T-helper 1 cell treated with Interleukin-12 subunit alpha and Interleukin-12 subunit beta and Interleukin-4 antibody, amounts not matched to agents 30 ng/mL and 1 ng/mL, for 36 hours (primary cell): Measurements from ENCODE around the gene PAN2. TPM values are rescaled to one million over a fixed set of nuclear protein-coding genes. Genes with fewer than 3 reads are reported as not detected.

Experiments used
- intact Hi-C: fragments of 100-400 bp; cut with micrococcal nuclease; formaldehyde crosslinking; loops from one replicate; pipeline ENCODE4 v1.15.1; 2024
- total RNA-seq: library from RNA; stranded (reverse); gene quantifications from 2 replicates; pipeline ENCODE4 v1.2.3, GENCODE V29; 2022

PAN2 gene, protein sequence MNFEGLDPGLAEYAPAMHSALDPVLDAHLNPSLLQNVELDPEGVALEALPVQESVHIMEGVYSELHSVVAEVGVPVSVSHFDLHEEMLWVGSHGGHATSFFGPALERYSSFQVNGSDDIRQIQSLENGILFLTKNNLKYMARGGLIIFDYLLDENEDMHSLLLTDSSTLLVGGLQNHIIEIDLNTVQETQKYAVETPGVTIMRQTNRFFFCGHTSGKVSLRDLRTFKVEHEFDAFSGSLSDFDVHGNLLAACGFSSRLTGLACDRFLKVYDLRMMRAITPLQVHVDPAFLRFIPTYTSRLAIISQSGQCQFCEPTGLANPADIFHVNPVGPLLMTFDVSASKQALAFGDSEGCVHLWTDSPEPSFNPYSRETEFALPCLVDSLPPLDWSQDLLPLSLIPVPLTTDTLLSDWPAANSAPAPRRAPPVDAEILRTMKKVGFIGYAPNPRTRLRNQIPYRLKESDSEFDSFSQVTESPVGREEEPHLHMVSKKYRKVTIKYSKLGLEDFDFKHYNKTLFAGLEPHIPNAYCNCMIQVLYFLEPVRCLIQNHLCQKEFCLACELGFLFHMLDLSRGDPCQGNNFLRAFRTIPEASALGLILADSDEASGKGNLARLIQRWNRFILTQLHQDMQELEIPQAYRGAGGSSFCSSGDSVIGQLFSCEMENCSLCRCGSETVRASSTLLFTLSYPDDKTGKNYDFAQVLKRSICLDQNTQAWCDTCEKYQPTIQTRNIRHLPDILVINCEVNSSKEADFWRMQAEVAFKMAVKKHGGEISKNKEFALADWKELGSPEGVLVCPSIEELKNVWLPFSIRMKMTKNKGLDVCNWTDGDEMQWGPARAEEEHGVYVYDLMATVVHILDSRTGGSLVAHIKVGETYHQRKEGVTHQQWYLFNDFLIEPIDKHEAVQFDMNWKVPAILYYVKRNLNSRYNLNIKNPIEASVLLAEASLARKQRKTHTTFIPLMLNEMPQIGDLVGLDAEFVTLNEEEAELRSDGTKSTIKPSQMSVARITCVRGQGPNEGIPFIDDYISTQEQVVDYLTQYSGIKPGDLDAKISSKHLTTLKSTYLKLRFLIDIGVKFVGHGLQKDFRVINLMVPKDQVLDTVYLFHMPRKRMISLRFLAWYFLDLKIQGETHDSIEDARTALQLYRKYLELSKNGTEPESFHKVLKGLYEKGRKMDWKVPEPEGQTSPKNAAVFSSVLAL
- total RNA-seq: 32.7 and 44.2 TPM in 2 replicates

DNA sequence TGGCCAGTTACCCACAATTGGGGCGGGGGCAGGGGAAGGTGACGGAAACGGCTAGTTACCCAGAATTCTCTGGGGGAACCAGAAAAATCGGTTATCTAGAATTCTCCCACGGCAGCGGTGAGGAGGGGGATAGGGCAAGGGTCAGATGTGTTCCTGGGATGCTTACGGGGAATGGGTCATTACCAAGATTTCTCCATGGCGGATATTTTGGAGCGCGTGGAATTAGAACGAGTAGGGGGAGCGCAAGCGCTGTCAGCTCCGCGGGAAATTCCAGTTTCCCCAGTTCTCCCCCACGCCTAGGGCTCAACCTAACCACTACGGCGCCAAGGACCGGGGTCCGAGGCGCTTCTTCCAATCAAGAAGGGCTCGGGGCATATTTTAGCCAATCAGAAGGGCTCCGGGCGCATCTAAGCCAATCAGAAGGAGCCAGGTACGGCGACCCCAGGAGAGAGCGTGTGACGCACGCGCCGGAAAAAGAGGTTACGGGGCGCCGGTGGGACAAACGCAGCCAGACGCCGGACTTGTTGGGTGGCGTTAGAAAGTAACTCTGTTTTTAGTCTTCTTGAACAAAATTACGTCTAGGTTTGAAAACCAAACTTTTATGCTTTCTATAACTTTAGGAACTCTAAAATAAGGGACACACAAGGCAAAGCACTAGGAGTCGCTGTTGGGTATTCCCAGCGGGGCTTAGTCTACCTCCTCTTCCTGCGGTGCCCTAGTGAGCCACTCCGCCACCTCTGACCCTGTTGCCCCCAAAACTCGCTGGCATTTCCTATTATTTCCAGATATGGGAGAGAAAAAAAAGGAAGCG is at the start of gene PAN2:
Gene PAN2 (minus strand): TSS at position 322 of the 811 bp plus-strand sequence. CDS start 906 bp downstream, outside the sequence.
- intact Hi-C loops: loop anchor here (1.0 kb wide), 11 partner anchors 18 to 411 kb away; partner anchors contain the start of genes CS, NABP2, SPRYD4 and STAT2

DNA sequence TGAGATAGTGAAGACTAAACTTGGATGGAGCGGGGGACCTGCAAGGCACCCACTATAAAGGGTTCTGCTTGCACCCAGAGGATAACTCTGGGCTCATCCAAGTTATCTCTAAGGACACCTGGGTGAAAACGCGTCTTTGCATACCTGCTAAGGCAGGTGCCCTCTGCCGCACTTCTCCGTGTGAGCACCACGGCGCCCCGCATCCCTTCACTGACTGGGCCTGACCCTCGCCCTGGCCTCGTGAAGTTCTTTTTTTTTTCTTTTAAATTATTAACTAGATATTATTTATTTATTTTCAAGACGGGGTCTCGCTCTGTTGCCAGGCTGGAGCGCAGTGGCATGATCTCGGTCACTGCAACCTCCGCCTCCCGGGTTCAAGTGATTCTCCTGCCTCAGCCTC is 48.8 kb upstream of the PAN2 start:
- intact Hi-C loops: no loop called here

DNA sequence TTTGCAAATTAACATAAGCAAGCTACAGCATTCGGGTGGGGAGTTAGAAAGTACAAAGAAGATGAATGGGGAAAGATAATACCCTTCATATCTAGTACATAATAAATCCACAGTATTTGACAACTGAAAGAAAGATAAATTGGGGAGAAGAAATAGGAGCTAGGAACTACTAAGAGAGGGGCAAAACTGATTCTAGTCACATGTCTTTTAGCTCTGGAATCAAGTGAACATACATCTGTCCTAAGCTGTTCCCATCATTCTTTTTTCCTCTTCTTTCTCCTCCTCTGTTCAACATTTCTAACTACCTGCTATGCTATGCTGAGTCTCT is 44.2 kb upstream of the PAN2 start:
- intact Hi-C loops: no loop called here

DNA sequence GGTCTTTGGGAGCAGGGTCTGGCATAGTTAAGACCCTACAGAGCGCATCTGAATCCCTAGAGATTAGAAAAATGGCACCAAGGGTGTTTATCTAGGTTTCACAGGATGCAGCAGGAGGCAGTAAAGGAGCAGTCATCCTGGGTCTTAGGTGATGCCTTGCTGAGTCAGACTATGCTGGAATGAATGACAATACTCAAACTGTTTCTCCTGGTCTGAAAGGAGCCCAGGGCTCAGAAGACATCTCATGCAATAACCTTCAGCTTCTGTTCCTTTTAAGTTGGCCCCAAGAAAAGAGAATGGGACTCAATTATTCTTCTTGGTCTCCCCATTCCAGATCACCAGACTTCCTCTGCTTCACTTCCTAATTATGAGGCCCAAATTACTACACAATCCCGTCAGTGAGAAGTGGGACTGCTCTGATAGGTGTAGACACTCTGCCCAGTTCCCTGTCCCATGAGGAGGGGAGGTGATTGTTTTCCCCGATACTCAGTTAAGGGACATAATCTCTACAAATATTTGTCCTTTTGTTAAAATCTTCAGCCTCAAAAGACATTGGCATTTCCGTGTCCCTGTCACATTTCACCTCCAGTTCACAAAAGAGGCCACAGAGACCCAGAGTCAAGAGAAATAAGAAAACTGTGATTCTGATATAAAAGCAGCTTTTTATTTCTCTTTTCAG is 43.6 kb upstream of the PAN2 start:
- intact Hi-C loops: no loop called here

DNA sequence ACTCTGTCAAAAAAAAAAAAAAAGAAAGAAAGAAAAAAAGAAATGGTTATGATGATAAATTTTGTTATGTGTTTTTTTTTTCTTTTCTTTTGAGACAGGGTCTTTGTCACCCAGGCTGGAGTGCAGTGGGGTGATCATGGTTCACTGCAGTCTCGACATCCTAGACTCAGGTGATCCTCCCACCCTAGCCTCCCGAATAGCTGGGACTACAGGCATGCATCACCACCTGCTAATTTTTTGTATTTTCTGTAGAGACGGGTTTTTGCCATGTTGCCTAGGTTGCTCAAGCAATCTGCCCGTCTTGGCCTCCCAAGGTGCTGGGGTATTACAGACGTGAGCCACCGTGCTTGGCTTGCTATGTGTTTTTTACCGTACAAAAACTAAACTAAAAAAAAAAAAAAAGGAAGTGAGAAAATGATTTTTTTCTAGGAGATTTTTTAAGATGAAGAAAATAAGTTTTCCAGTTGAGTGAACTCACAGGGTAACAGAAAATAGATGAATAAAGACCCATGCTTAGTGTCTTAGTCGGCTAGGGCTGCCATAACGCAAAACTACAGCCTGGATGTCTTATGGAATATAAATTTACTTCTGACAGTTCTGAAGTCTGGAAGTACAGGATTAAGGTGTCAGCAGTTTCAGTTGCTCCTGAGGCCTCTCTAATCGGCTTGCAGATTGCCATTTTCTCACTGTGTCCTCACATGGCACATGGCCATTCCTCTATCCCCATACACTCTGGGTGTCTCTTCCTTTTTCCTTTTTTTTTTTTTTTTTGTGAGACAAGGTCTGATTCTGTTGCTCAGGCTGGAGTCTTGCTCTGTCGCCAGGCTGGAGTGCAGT is 42.0 kb upstream of the PAN2 start:
- intact Hi-C loops: no loop called here

DNA sequence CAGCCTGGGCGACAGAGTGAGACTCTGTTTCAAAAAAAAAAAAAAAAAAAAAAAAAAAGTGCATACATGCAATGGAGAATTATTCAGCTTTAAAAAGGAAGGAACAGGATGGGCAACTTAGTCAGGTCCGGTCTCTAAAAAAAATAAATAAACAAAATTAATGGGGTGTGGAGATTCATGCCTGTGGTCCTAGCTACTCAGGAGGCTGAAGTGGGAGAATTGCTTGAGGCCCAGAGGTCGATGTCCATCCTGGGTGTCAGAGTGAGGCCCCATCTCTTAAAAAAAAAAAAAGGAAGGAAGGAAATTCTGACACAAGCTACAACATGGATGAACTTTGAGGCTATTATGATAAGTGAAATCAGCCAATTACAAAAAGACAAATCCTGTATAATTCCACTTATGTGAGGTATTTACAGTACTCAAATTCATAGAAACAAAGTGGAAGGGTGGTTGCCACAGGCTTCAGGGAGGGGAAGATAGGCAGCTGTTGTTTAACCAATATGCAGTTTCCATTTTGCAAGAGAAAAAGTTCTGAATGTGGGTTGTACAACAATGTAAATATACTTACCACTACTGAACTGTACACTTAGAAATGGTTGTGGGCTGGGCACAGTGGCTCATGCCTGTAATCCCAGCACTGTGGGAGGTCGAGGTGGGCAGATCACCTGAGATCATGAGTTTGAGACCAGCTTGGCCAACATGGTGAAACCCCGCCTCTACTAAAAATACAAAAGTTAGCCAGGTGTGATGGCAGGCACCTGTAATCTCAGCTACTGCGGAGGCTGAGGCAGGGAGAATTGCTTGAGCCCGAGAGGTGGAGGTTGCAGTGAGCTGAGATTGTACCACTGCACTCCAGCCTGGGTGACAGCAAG is 41.2 kb upstream of the PAN2 start:
- intact Hi-C loops: no loop called here

DNA sequence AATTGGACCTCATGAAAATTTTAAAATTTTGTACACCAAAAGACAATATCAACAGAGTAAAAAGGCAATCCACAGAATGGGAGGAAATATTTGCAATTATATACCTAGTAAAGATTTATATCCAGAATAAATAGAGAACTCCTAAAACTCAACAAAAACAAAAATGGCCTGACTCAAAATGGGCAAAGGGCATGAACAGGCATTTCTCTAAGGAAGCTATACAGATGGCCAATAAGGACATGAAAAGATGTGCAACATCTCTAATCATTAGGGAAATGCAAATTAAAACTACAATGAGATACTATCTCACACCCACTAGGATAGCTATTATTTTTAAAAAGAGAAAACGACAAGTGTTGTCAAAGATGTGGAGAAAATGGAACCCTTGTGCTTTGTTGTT is 39.7 kb upstream of the PAN2 start:
- intact Hi-C loops: no loop called here

DNA sequence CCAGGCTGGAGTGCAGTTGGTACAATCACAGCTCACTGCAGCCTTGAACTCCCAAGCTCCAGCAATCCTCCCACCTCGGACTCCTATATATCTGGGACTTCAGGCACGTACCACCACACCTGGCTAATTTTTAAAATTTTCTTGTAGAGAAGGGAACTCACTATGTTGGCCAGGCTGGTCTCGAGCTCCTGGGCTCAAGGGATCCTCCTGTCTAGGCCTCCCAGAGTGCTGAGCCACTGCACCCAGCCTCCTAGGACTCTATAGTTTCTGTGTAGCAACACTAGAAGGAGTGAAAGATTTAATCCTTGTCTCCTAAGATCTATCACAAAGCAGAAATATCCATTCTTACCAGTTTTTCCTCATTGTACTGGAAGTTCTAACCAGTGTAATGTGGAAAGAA is 33.1 kb upstream of the PAN2 start:
- intact Hi-C loops: no loop called here

DNA sequence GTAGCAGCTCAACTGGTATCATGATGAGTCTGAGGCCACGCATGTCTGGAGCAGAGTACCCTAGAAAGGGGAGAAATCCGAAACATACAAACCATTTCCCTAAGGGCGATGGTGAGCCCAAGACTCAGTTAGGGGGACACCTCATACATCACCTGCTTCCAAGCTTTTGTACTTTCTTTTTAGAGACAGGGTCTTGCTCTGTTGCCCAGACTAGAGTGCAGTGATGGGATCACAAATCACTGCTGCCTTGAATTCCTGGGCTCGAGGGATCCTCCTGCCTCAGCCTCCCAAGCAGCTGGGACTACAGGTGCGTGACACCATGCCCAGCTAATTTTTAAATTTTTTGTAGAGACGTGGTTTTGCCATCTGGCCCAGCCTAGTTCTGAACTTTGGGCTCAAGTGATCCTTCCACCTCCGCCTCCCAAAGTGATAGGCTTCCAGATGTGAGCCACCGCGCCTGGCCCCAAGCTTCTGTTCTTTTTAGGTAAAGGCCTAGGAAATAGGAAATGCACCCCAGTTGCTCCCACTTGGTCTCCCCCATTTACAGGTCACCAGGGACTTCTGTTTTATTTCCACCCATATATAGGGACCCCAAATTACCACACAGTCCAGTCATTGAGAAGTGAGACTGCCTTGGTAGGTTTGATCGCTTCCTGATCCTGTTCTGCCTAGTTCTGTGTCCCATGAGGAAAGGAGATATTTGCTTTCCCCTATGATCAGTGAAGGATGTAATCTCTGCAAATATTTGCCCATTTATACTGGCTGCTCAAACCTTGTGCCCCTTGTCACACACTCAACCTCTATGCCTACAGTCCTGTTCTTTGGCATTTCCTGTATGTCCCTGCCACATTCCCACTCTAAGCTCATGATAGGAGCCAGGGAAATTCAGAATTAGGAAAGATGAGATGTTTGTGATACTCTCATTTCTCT is 28.6 kb upstream of the PAN2 start, which contains the start of gene APOF:
Gene APOF (minus strand): TSS at position 728 of the 930 bp plus-strand sequence. CDS start 112 bp downstream, at position 616.
- intact Hi-C loops: loop anchor here (5.0 kb wide), 1 partner anchor 545 kb away; the partner anchor contains the start of genes ORMDL2 and SARNP

DNA sequence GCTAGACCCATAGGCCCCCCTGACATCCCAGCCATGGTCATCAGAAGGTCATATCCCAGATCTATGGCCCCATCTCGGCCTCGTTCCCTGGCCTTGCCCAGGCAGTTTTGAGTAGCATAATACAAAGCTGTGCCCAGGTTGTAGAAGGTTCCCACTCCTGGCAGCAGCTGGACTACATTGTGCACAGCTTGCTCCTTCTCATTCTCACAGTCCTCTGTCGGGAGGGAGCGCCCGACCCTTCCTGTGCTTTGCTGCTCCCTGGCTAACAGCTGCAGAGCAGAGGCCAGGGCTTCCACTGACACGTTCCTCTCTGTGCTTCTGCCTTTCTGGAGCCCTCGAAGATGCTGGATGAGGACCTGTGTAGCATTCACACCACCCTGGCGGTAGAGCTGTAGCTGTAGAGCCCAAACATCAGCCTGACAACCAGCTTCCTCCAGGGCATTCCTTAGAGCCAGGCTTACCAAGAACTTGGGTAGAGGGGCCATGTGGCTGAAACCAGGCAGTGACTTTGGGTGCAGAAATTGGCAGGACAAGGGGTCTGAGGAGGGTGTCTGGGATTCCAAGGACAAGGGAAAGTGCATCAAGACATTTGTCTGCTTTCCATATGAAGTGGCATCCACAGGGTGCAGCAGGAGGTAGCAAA is 27.8 kb upstream of the PAN2 start:
- intact Hi-C loops: loop anchor here (2.0 to 5.0 kb wide), 6 partner anchors 103 to 717 kb away; partner anchors contain the start of genes ANKRD52, NEMP1, ORMDL2 and SARNP

DNA sequence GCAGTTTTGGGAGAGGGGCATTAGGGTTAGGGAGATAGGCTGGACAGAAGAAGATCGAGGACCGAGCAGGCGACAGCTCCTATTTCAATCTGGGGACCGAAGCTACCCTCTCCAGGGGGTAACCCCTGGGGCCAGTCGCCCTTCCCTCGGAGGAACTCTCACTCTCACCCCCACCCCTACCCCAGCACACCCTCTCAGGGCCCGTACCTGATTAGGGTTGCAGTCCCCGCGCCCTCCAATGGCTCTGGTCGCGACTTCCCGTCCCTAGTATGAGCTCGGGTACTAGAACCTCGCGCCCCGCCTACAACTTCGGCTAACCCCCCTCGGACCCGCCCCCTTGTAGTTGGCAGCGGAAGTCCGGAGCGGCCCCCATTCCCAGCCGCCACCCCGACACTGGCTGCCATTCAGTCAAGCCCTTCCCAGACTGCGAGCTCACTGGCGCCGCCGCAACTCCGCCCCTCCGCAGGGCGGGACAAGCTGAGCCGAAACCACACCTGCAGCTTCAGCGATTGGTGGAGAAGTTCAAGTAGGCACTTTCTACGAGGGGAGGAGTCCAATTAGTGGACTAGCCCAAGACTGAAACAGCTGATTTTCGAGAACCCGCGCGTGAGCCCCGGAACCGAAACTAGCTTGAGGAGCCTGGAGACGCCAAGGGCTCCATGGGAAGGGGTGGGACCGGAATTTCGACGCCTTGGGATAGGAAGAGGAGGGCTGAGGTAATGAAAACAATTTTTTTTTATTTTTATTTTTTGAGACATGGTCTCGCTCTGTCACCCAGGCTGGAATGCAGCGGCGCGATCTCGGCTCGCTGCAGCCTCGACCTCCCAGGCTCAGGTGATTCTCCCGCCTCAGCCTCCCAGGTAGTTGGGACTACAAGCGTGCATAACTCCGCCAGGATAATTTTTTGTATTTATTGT is 26.3 kb upstream of the PAN2 start, which contains the start of gene STAT2:
Gene STAT2 (minus strand): TSS at position 257 of the 917 bp plus-strand sequence. CDS start 3,536 bp downstream, outside the sequence.
- intact Hi-C loops: loop anchor here (1.0 to 5.0 kb wide), 24 partner anchors 22 to 719 kb away; partner anchors contain the start of genes ANKRD52, COQ10A, CS and IL23A

DNA sequence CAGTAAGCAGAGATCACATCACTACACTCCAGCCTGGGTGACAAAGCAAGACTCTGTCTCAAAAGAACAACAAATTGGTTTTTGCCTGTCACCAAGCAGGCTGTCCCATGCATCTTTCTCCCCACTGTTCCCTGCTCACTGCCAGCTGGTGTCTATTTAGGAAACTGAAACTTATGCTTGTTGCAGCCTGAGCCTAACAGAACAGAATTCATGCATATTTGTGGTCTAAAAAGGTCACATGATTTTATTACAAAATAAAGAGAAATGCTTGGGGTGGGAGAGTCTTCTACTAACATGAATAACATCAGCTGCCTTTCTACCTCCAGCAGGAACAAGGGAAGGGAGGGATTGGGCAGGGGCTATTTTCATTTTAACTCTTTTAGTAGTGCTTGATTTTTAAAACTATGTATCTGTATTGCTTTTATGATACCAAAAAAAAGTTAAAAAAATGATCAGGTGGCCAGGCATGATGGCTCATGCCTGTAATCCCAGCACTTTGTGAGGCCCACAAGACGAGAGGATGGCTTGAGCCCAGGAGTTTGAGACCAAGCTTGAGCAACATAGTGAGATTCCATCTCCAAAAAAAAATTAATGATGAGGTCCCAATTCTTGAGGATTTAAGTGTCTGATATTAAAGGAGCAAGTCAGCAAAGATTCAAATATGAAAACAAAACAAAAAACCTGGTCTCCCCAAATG is 25.2 kb upstream of the PAN2 start:
- intact Hi-C loops: no loop called here

DNA sequence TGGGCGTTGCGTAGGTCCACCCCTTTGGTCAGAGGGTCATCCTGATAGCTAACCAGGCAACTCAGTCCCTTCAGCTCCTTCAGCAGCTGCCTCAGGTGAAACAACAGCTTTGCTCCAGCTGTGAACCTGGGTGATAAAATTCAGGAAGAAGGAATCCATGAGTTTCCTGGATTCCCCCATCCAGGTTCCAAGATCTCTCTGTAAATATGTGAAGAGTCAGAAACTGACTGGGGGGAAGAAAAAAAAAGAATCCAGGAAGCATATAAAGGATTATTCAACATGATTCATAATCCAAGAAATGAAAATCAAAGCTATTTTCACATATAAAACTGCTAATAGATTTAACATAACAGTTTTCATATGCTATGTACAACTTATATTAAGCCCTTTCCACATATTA is 17.5 kb upstream of the PAN2 start:
- intact Hi-C loops: no loop called here

DNA sequence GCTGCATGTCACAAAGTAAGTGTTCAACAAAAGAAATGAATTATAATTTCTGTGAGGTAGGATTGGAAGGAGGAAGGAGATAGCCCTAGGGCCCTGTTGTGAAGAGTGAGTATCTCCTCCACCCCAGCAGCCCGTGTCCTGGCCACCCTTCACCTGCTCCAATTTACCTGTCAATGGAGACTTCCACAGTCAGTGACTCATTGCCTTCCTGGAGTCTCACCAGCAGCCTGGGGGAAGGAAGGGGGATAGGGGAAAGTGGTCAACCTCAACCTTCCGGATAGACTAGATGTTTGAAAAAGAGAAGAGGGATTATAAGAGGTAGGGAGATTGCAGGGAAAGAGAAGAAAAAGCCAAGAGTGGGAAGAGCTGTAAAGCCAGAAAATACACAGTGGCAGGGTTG is 16.9 kb upstream of the PAN2 start:
- intact Hi-C loops: no loop called here
